Measurements from ENCODE around the gene SCART1.

Gene SCART1

DNA sequence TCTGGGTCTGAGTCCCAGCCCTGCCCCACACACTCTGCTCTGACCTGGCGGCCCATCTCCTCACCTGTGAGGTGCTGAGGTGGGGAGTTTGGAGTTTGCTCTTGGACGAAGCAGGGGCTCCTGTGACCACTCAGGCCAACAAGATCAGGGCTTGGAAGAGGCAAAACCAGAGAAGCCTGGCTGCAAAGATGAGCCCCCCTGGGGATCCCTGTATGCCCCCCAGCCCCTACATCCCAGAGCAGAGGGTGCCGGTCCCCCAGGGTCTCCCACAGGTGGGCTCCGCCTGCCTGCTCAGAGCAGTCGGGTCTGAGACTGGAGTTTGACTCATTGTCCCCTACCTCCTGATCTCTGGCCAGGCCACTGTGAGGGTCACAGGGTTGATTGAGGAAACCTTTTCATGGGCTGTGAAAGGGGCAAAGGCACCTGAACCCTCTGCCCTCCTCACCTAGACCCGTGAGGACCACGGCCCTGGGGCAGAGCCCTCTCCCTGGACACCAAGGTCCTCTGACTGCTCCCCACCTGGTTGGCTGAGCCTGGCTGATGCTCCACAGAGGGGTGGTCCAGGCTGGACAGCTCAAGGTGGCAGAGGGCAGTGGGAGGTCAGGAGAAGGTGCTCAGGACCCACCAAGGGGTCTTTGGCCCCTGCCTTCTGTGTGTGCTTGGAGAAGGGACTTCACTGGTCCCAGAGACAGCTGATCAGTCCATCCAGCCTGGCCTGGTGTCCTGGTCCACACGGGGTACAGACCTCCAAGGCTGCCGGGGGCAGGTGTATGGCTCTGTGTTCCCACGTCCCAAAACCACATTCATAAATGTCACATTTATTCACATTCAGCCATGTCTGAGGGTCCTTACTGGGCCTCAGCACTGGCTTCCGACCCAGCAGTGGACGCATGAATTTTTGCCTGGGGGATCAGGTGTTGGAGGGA is 9.1 kb upstream of the SCART1 start:
- TF ChIP-seq, protein P1, sequence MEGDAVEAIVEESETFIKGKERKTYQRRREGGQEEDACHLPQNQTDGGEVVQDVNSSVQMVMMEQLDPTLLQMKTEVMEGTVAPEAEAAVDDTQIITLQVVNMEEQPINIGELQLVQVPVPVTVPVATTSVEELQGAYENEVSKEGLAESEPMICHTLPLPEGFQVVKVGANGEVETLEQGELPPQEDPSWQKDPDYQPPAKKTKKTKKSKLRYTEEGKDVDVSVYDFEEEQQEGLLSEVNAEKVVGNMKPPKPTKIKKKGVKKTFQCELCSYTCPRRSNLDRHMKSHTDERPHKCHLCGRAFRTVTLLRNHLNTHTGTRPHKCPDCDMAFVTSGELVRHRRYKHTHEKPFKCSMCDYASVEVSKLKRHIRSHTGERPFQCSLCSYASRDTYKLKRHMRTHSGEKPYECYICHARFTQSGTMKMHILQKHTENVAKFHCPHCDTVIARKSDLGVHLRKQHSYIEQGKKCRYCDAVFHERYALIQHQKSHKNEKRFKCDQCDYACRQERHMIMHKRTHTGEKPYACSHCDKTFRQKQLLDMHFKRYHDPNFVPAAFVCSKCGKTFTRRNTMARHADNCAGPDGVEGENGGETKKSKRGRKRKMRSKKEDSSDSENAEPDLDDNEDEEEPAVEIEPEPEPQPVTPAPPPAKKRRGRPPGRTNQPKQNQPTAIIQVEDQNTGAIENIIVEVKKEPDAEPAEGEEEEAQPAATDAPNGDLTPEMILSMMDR (IDR thresholded peaks at IDR 0.05; ENCODE audit: low read depth, low read length) = no peak
- in situ Hi-C loops (cut with HindIII; ENCODE audit: low sequenced_read_pairs) = no loop called here
- no peak overlapping the region for H3K4me3 ChIP-seq (ENCODE audit: low read depth, low read length)
- DNase-seq (ENCODE audit: low read depth, low spot score) = no peak

DNA sequence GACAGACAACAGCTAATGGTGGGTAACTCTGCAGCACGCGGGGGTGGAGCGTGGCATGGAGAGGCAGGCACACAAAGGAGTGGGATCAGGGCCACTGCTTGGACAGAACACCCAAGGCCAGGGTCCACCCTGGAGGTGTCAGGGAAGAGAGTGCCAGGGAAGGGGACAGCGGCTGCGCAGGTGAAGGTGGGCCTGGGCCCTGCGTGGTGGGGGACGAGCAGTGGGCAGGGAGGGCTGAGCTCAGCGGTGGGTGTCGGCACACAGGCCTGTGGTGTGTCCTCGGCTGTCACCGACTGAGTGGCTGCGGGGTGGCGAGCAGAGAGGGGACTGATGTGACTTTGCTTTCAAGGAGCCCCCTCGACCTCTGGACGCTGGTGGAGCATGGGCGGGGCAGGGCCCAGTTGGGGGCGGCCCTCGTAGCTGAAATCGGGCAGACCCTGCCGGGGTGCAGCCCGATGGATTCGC is 8.4 kb upstream of the SCART1 start:
- no peak for DNase-seq (ENCODE audit: low read depth, low spot score)
- in situ Hi-C loops (cut with HindIII; ENCODE audit: low sequenced_read_pairs) = no loop called here
- H3K4me3 ChIP-seq (ENCODE audit: low read depth, low read length) = no peak overlapping the region
- TF ChIP-seq, protein P1 (IDR thresholded peaks at IDR 0.05; ENCODE audit: low read depth, low read length) = no peak

DNA sequence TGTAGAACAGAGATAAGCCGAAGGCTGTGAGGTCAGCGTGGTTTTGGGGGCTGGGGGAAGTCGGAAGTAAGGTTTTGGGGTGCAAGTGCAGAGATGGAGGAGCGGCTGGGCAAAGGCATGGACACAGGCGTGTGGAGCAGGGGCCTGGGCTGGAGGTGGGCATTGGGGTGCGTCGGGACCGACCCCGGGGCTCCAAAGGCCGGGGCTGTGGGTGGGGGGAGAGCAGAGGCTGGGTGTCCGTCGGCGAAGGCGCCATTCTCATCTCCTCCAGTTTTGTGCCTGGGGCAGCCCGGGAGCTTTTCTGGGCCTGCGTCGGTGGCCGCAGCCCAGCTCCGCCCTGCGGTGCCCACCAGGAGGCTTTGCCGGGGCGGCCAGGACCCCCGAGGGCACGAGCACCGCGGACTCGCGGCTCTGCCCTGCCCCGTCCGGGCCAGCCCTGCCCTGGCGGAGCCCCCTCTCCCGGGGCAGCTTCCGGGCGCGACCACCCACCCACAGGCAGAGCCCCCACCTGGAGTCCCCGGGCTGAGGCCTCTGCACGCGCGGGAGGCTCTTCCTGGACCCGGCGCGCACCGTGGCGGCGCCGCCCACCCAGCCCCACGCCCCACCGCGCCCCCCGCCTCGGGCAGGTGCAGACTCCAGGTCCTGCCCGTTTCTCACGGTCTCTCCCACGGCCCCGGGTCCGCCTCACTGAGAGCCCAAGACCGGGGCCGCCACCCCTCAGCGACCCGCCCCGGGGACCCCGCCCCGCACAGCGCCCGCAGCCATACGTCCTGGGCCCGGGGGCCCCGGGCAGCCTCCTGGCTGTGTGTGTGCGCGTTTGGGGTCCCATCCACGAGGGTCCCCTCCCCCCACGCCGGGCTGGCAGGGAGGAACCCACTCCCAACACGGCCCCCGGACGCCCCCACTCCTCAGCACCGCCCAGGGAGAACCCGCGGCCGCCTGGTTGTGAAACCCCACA is 7.7 kb upstream of the SCART1 start:
- TF ChIP-seq, protein P1 (IDR thresholded peaks at IDR 0.05; ENCODE audit: low read depth, low read length) = no peak
- in situ Hi-C loops (cut with HindIII; ENCODE audit: low sequenced_read_pairs) = no loop called here

DNA sequence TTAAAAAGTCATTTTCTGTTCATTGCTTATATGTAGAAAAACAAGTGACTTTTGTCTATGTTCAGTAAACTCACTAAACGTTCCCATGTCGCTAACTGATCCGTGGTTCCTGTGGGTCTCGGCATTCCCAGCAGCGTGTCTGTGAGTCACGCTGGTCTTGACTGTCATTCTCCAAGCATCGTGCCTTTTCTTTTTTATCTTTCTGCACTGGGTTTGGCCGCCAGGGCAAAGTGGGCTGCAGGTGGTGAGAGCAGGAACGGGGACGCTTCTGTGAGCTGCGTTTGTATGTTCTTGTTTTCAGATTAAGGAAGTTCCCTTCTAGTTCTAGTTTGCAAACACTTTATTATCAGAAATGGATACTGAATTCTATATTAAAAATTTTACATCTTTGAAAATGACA is 6.8 kb upstream of the SCART1 start:
- TF ChIP-seq, protein P1 (IDR thresholded peaks at IDR 0.05; ENCODE audit: low read depth, low read length) = no peak
- no peak for DNase-seq (ENCODE audit: low read depth, low spot score)
- in situ Hi-C loops (cut with HindIII; ENCODE audit: low sequenced_read_pairs) = no loop called here
- no peak overlapping the region for H3K4me3 ChIP-seq (ENCODE audit: low read depth, low read length)

More for the DNA sequence above, 7.7 kb upstream of the SCART1 start:
- H3K4me3 ChIP-seq (ENCODE audit: low read depth, low read length) = no peak overlapping the region
- DNase-seq (ENCODE audit: low read depth, low spot score) = no peak

DNA sequence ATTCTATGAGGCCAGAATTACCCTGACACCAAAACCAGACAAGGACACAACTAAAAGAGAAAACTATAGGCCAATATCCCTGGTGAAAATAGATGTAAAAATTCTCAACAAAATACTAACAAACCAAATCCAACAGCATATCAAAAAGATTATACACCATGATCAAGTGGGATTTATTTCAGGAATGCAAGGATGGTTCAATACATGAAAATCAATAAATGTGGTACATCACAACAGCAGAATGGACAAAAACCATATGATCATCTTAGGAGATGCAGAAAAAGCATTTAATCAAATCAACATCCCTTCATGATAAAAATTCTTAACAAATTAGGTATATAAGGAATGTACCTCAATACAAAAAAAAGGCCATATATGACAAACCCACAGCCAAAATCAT is 5.6 kb upstream of the SCART1 start:
- DNase-seq (ENCODE audit: low read depth, low spot score) = no peak
- no peak overlapping the region for H3K4me3 ChIP-seq (ENCODE audit: low read depth, low read length)
- in situ Hi-C loops (cut with HindIII; ENCODE audit: low sequenced_read_pairs) = no loop called here
- TF ChIP-seq, protein P1 (IDR thresholded peaks at IDR 0.05; ENCODE audit: low read depth, low read length) = no peak

DNA sequence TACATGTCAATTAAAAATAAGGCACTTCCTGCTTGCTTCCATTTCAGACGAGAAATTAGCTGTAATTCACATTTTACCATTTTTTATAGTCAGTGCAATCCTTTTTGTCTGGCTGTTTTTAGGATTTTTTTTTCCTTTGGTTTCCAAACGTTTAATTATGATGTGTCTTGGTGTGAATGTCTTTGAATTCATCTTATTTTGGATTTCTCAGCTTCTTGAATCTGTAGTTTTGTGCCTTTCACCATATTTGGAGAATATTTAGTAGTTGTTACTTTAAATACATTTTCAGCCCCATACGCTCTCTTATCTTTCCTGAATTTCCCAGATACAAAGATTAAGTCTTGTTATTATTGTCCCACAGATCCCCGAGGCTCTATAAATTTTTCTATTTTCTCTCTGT is 2.4 kb upstream of the SCART1 start:
- in situ Hi-C loops (cut with HindIII; ENCODE audit: low sequenced_read_pairs) = no loop called here
- TF ChIP-seq, protein P1 (IDR thresholded peaks at IDR 0.05; ENCODE audit: low read depth, low read length) = no peak
- DNase-seq (ENCODE audit: low read depth, low spot score) = no peak
- no peak overlapping the region for H3K4me3 ChIP-seq (ENCODE audit: low read depth, low read length)
